ENCODE results near the gene FYCO1.

DNA sequence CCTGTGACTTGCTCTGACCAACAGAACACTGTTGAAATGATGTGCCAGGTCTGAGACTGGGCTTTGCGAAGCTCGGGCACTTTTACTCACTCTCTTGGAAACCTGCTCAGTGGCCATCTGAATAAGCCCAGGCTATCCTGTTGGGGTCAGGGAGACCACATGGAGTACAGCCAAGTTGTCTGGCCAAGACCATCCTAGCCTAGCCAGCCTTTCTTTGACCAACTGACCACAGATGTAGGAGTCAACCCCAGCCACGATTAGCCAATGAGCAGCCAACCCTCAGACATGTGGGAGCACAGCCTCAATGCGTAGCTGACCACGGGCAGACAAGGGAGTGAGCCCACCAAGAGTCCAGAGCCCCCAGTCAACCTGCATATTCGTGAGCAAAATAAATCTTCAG is 83.2 kb downstream of the FYCO1 start:
- no peak for TF ChIP-seq POLR2A (IDR thresholded peaks at IDR 0.05)
- TF ChIP-seq, protein P1, sequence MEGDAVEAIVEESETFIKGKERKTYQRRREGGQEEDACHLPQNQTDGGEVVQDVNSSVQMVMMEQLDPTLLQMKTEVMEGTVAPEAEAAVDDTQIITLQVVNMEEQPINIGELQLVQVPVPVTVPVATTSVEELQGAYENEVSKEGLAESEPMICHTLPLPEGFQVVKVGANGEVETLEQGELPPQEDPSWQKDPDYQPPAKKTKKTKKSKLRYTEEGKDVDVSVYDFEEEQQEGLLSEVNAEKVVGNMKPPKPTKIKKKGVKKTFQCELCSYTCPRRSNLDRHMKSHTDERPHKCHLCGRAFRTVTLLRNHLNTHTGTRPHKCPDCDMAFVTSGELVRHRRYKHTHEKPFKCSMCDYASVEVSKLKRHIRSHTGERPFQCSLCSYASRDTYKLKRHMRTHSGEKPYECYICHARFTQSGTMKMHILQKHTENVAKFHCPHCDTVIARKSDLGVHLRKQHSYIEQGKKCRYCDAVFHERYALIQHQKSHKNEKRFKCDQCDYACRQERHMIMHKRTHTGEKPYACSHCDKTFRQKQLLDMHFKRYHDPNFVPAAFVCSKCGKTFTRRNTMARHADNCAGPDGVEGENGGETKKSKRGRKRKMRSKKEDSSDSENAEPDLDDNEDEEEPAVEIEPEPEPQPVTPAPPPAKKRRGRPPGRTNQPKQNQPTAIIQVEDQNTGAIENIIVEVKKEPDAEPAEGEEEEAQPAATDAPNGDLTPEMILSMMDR (IDR thresholded peaks at IDR 0.05) = no peak
- TF ChIP-seq POLR2AphosphoS5 (IDR thresholded peaks at IDR 0.05) = no peak
- no peak for TF ChIP-seq EP300 (IDR thresholded peaks at IDR 0.05)
